Neural crest cell (in vitro differentiated cells): ENCODE results near the gene MARCHF10. TPM values are rescaled to one million over a fixed set of nuclear protein-coding genes. Genes with fewer than 3 reads are reported as not detected.
A peak's percentile ranks its signal among the peaks of the same experiment; 100 is the strongest.

Source experiments
- DNase-seq: peaks from one replicate; pipeline ENCODE4 v3.0.0; 2021; ENCODE audit warnings: low read depth, mixed read lengths, low spot score
- H3K27ac Mint-ChIP-seq: one replicate; pipeline ENCODE4 v1.8.0; 2021; ENCODE audit warnings: mild to moderate bottlenecking, mixed read lengths; ENCODE audit not compliant: unreplicated experiment
- H3K27me3 Mint-ChIP-seq: 2 replicates; pipeline ENCODE4 v1.8.0; 2021; ENCODE audit warnings: low read depth, mild to moderate bottlenecking, mixed read lengths
- H3K36me3 Mint-ChIP-seq: 2 replicates; pipeline ENCODE4 v1.8.0; 2021; ENCODE audit warnings: low read depth, mild to moderate bottlenecking, mixed read lengths
- H3K4me1 Mint-ChIP-seq: 2 replicates; pipeline ENCODE4 v1.8.0; 2021; ENCODE audit warnings: mixed read lengths
- H3K4me3 Mint-ChIP-seq: one replicate; pipeline ENCODE4 v1.8.0; 2021; ENCODE audit warnings: mild to moderate bottlenecking, mixed read lengths
- H3K9me3 Mint-ChIP-seq: 2 replicates; pipeline ENCODE4 v1.8.0; 2021; ENCODE audit warnings: mixed read lengths
- total RNA-seq: library from RNA; stranded (reverse); gene quantifications from 2 replicates; pipeline ENCODE4 v1.2.1, GENCODE V29; 2021
- TF ChIP-seq, protein P1 (sequence below): fragments of 200-600 bp; sonication (generic); conservative IDR thresholded peaks from 2 replicates; pipeline ENCODE4 v1.5.0; 2021; ENCODE audit warnings: antibody characterized with exemption, mild to moderate bottlenecking

Gene MARCHF10
- total RNA-seq, 1 donor from 2014 or later, result 0.23 TPM

DNA sequence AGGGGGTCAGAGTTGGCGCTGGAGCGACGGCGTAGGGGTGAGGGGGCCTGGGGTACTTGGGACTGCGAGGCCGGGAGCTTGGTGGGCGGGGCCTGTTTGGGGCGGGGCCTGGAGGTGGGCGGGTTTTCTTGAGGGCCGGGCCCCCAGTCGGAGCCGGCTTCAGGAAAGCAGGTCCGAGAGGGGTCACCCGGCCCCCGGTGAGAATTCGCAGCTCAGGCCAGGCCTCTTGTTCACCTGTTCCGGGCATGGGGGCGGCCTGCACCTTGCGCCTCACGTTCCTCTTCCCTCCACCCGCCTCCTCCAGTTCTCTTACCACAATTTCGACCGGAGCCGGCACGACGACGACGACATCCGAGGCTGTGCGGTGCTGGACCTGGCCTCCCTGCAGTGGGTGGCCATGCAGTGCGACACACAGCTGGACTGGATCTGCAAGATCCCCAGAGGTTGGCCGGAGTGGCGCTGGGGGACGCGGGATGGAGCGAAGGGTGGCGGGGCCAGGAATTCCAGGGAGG, 128.2 kb downstream of the MARCHF10 start:
- H3K36me3 Mint-ChIP-seq, result no peaks in the 10 kb centered on the region
- no peaks in the 10 kb centered on the region for H3K27me3 Mint-ChIP-seq
- no peak overlapping the region for H3K4me3 Mint-ChIP-seq
- DNase-seq, result no peak
- TF ChIP-seq, protein P1, sequence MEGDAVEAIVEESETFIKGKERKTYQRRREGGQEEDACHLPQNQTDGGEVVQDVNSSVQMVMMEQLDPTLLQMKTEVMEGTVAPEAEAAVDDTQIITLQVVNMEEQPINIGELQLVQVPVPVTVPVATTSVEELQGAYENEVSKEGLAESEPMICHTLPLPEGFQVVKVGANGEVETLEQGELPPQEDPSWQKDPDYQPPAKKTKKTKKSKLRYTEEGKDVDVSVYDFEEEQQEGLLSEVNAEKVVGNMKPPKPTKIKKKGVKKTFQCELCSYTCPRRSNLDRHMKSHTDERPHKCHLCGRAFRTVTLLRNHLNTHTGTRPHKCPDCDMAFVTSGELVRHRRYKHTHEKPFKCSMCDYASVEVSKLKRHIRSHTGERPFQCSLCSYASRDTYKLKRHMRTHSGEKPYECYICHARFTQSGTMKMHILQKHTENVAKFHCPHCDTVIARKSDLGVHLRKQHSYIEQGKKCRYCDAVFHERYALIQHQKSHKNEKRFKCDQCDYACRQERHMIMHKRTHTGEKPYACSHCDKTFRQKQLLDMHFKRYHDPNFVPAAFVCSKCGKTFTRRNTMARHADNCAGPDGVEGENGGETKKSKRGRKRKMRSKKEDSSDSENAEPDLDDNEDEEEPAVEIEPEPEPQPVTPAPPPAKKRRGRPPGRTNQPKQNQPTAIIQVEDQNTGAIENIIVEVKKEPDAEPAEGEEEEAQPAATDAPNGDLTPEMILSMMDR, result no peak
- H3K4me1 Mint-ChIP-seq, result no peaks in the 10 kb centered on the region
- no peak overlapping the region for H3K27ac Mint-ChIP-seq
- no peaks in the 10 kb centered on the region for H3K9me3 Mint-ChIP-seq

DNA sequence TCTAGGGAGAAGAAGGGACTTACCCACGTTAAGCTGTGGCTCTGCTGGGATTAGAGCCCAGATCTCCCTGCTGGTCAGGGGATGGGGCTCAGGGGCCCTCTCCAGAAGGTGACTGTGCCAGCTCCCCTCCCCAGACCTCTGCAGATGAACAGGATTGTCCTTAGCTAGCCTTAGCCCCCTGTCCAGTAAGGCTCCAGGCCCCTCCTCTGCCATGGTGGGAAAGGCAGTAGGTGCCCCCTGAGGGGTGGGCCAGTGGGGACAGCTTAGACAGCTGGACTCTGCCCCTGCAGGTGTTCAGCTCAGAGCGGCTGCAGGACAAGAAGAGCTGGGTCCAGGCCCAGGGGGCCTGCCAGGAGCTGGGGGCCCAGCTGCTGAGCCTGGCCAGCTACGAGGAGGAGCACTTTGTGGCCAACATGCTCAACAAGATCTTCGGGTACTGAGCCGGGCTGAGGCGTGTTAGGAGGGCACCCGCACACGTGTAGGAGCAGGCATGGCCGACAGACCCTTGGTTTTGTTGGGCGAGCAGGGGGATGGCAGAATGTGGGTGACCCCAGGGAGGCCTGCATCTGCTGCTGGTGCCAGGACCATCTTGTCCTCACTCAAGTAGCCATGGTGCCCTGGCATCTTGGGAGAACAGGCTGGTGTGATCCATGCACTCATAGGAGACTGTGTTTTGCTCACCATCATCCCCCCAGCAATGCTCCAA, 129.7 kb downstream of the MARCHF10 start:
- DNase-seq, result no peak
- Mint-ChIP-seq H3K9me3 (no peaks in the 10 kb centered on the region), H3K4me3 (no peak overlapping the region), H3K4me1 (no peaks in the 10 kb centered on the region), H3K27me3 (no peaks in the 10 kb centered on the region), H3K27ac (peak overlapping the region; percentile 24), H3K36me3 (no peaks in the 10 kb centered on the region)
- TF ChIP-seq, protein P1, result no peak

DNA sequence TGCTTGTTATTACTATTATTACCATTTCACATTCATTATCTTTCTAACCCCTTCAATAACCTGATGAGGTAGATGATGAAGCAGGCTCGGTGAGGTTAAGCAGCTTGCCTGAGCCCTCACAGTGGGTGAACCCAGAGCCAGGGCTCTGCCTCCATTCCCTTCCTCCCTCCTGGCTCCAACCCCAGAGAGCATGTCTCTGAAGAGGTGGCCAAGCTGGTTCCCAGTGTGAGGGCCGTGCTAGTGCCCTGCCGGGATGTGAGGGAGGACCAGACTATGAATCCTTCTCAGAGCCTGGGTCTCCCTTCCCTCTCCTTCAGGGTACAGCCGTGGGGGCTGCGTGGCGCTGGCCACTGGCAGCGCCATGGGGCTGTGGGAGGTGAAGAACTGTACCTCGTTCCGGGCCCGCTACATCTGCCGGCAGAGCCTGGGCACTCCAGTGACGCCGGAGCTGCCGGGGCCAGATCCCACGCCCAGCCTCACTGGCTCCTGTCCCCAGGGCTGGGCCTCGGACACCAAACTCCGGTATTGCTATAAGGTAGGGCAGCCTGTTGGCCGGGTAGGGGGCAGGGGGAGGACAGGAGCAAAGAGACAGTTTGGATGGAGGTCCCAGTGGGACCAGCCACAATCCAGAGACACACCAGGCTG, 131.0 kb downstream of the MARCHF10 start:
- TF ChIP-seq, protein P1, result no peak
- H3K4me3 Mint-ChIP-seq, result no peak overlapping the region
- H3K27ac Mint-ChIP-seq, result no peak overlapping the region
- DNase-seq, result no peak
- no peaks in the 10 kb centered on the region for H3K27me3 Mint-ChIP-seq
- H3K36me3 Mint-ChIP-seq, result no peaks in the 10 kb centered on the region
- no peaks in the 10 kb centered on the region for H3K9me3 Mint-ChIP-seq
- peaks cover 9% of the 10 kb centered on the region for H3K4me1 Mint-ChIP-seq

DNA sequence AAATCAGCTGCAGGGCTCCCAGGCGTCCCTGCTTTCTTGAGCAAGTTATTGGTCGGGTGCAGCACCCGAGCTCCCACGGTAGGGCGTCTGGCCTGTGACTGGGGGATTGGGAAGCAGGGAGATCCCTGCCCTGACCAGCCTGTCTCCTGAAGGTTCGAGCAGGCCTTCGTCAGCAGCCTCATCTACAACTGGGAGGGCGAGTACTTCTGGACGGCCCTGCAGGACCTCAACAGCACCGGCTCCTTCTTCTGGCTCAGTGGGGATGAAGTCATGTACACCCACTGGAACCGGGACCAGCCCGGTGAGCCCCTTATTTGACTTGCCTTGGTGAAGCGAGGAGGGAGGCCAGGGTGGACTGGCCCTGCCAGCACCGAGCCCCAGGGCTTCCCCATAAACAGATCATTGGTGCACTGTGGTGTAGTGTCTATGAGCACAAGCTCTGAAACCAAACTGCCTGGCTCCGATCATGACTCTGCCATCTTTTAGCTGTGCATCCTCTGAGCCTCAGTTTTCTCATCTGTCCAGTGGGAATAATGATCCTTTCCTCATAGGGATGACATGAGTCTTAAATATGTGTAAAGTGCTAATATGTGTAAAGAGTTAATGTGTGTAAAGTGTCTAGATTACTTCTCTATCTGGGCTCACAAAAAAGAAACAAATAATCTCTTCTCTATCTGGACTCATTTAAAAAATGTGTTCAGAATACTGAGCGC, 131.7 kb downstream of the MARCHF10 start:
- H3K4me1 Mint-ChIP-seq, result peaks cover 9% of the 10 kb centered on the region
- no peak overlapping the region for H3K27ac Mint-ChIP-seq
- TF ChIP-seq, protein P1, result no peak
- no peak overlapping the region for H3K4me3 Mint-ChIP-seq
- H3K27me3 Mint-ChIP-seq, result no peaks in the 10 kb centered on the region
- no peaks in the 10 kb centered on the region for H3K36me3 Mint-ChIP-seq
- no peak for DNase-seq
- no peaks in the 10 kb centered on the region for H3K9me3 Mint-ChIP-seq

DNA sequence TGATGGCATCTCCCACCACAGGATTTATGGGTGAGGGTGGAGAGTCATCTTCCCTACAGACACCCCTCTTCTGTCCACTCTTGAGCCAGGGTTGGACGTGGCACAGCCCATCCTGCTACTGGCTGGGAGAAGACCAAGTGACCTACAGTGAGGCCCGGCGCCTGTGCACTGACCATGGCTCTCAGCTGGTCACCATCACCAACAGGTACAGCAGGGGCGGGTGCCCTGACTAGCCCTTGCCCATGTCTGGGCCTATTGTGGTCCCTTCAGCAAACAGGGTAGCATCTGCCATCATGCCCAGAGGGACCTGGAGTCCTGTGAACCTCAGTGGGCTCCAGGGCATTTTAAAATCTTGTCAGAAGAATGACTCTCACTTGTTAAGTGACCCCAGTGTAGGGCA, 132.4 kb downstream of the MARCHF10 start:
- Mint-ChIP-seq H3K4me1 (peaks cover 9% of the 10 kb centered on the region), H3K27ac (no peak overlapping the region), H3K27me3 (no peaks in the 10 kb centered on the region), H3K9me3 (no peaks in the 10 kb centered on the region), H3K4me3 (no peak overlapping the region), H3K36me3 (no peaks in the 10 kb centered on the region)
- DNase-seq, result no peak
- TF ChIP-seq, protein P1, result no peak
